HCT116 (cell line): Measurements from ENCODE around the gene SESN1. TPM values are rescaled to one million over a fixed set of nuclear protein-coding genes. Genes with fewer than 3 reads are reported as not detected.

Source experiments
- ATAC-seq: fragments of 200-7000 bp; cut with Tn5 transposase; 2 replicates; pipeline ENCODE4 v1.9.1; 2020; ENCODE audit warnings: mild to moderate bottlenecking, moderate library complexity
- BruUV-seq: library from RNA; stranded (reverse); fragments of 400-500 nt; replicated peaks from 2 replicates; lab custom pipeline; 2021; lab: Mats Ljungman, UMichigan
- CTCF ChIA-PET: fragments of 300-600 bp; sonication (Branson Sonifier 250); formaldehyde crosslinking; loops from one replicate; lab custom pipeline; 2021; ENCODE audit warnings: antibody characterized with exemption; lab: Charles Lee
- POLR2A ChIA-PET: fragments of 300-600, 350-600 bp; sonication (Branson Sonifier 250); formaldehyde crosslinking; loops from one replicate; lab custom pipeline; 2021; ENCODE audit warnings: antibody characterized with exemption; lab: Charles Lee
- RAD21 ChIA-PET, 2 experiments: fragments of 300-600 bp; sonication (Branson Sonifier 250); formaldehyde crosslinking; loops; one replicate each; lab custom pipeline; 2023; ENCODE audit warnings: low total read pairs in 2 of 2; ENCODE audit not compliant: uncharacterized antibody in 2 of 2, unreplicated experiment in 2 of 2, low non-redundant PET in 1 of 2; lab: Charles Lee
- DNase-seq: peaks from one replicate; pipeline ENCODE4 v3.0.0-alpha.2; 2010; ENCODE audit warnings: low read depth, low spot score
- H2AFZ ChIP-seq: fragments of 200-600 bp; shearing (Covaris generic), sonication (generic); 2 replicates; pipeline ENCODE4 v1.6.1; 2017; ENCODE audit warnings: low read depth, mixed run types, mixed read lengths, antibody characterized with exemption, low read length; ENCODE audit not compliant: poor library complexity, severe bottlenecking
- H3K27ac ChIP-seq: 2 replicates; pipeline ENCODE4 v1.5.1; 2012; ENCODE audit warnings: low read depth, low read length
- H3K27me3 ChIP-seq: fragments of 200-600 bp; sonication (generic); 2 replicates; pipeline ENCODE4 v1.6.1; 2016; ENCODE audit warnings: mixed run types, low read length, mixed read lengths; ENCODE audit not compliant: insufficient read depth
- H3K36me3 ChIP-seq, 2 experiments: fragments of 200-500 bp in 1 of 2; fragments of 200-600 bp in 1 of 2; sonication (Bioruptor generic) in 1 of 2; sonication (generic) in 1 of 2; 2 replicates each; pipeline versions ENCODE4 v1.5.1 to v1.6.1; 2014 to 2016; ENCODE audit warnings: low read length in 2 of 2, inconsistent platforms in 1 of 2, mixed read lengths in 1 of 2, mixed run types in 1 of 2; ENCODE audit not compliant: insufficient read depth in 2 of 2, control insufficient read depth in 1 of 2
- H3K4me1 ChIP-seq, 2 experiments: fragments of 200-600 bp in 1 of 2; sonication (generic) in 1 of 2; 2 replicates each; pipeline versions ENCODE4 v1.5.1 to v1.6.1; 2012 to 2017; ENCODE audit warnings: low read length in 2 of 2, inconsistent platforms in 1 of 2, mild to moderate bottlenecking in 1 of 2, mixed read lengths in 1 of 2, mixed run types in 1 of 2, moderate library complexity in 1 of 2; ENCODE audit not compliant: insufficient read depth in 2 of 2, control insufficient read depth in 1 of 2
- H3K4me2 ChIP-seq: fragments of 200-600 bp; sonication (generic); 2 replicates; pipeline ENCODE4 v1.6.1; 2017; ENCODE audit warnings: mixed run types, low read length, mixed read lengths
- H3K4me3 ChIP-seq, 2 experiments: fragments of 200-600 bp in 1 of 2; sonication (generic) in 1 of 2; replicated peaks in 1 of 2; 2 replicates each; pipeline ENCODE4 v1.5.1; 2011 to 2016; ENCODE audit warnings: low read length in 2 of 2, control low read depth in 1 of 2, low read depth in 1 of 2, mild to moderate bottlenecking in 1 of 2, mixed read lengths in 1 of 2, mixed run types in 1 of 2
- H3K79me2 ChIP-seq: fragments of 200-600 bp; sonication (generic); 2 replicates; pipeline ENCODE4 v1.6.1; 2017; ENCODE audit warnings: mild to moderate bottlenecking, mixed run types, low read length, moderate library complexity, mixed read lengths; ENCODE audit not compliant: insufficient read depth
- H3K9ac ChIP-seq: fragments of 200-600 bp; sonication (generic); 2 replicates; pipeline ENCODE4 v1.6.1; 2016; ENCODE audit warnings: low read length, mixed read lengths
- H3K9me2 ChIP-seq: fragments of 200-600 bp; sonication (generic), shearing (Covaris generic); 2 replicates; pipeline ENCODE4 v1.6.1; 2017; ENCODE audit warnings: mixed run types, mild to moderate bottlenecking, moderate library complexity; ENCODE audit not compliant: insufficient read depth
- H3K9me3 ChIP-seq, 2 experiments: fragments of 200-500 bp in 1 of 2; fragments of 200-600 bp in 1 of 2; sonication (Bioruptor generic) in 1 of 2; sonication (generic) in 1 of 2; 2 replicates each; pipeline ENCODE4 v1.6.1; 2014 to 2017; ENCODE audit warnings: low read length in 2 of 2, mixed read lengths in 2 of 2, inconsistent platforms in 1 of 2, low read depth in 1 of 2, mild to moderate bottlenecking in 1 of 2, mixed run types in 1 of 2, moderate library complexity in 1 of 2; ENCODE audit not compliant: control insufficient read depth in 1 of 2, insufficient read depth in 1 of 2
- H4K20me1 ChIP-seq: fragments of 200-600 bp; sonication (generic), shearing (Covaris generic); 2 replicates; pipeline ENCODE4 v1.6.1; 2017; ENCODE audit warnings: mixed run types, mild to moderate bottlenecking, moderate library complexity; ENCODE audit not compliant: insufficient read depth
- ELF1 ChIP-seq: IDR thresholded peaks from 2 replicates; pipeline ENCODE4 v1.6.1; 2012; ENCODE audit warnings: low read depth, borderline replicate concordance
- EZH2phosphoT487 ChIP-seq: fragments of 200-600 bp; IDR thresholded peaks from 2 replicates; pipeline ENCODE4 v1.6.1; 2018; ENCODE audit warnings: antibody characterized with exemption, borderline replicate concordance
- RAD21 ChIP-seq: IDR thresholded peaks from 2 replicates; pipeline ENCODE4 v1.6.1; 2012; ENCODE audit warnings: low read depth, mild to moderate bottlenecking
- REST ChIP-seq: IDR thresholded peaks from 2 replicates; pipeline ENCODE4 v1.6.1; 2012; ENCODE audit warnings: low read depth
- TCF7L2 ChIP-seq: IDR thresholded peaks from 2 replicates; pipeline ENCODE4 v1.7.0; 2011; ENCODE audit warnings: borderline replicate concordance, inconsistent platforms; ENCODE audit not compliant: insufficient read depth, insufficient read length; ENCODE audit errors: extremely low read depth
- ZBTB33 ChIP-seq: IDR thresholded peaks from 2 replicates; pipeline ENCODE4 v1.6.1; 2011; ENCODE audit warnings: mild to moderate bottlenecking, low read length, moderate library complexity; ENCODE audit not compliant: insufficient replicate concordance; ENCODE audit errors: extremely low read depth
- intact Hi-C: fragments of 100-400 bp; cut with micrococcal nuclease; formaldehyde crosslinking; loops from 2 replicates; pipeline ENCODE4 v1.10.0; 2022
- total RNA-seq: library from RNA; stranded (reverse); gene quantifications from one replicate; pipeline ENCODE4 v1.2.1, GENCODE V29; 2021; ENCODE audit not compliant: unreplicated experiment
- TF ChIP-seq, protein P1 (sequence below), 3 experiments: fragments of 200-600 bp in 1 of 3; sonication (generic) in 1 of 3; IDR thresholded peaks in 2 of 3; conservative IDR thresholded peaks in 1 of 3; 2 replicates each; pipeline ENCODE4 v1.5.1; 2012 to 2017; ENCODE audit warnings: low read depth in 2 of 3, low read length in 2 of 3, antibody characterized with exemption in 1 of 3, borderline replicate concordance in 1 of 3, control low read depth in 1 of 3, mild to moderate bottlenecking in 1 of 3, mixed read lengths in 1 of 3, mixed run types in 1 of 3, moderate library complexity in 1 of 3; ENCODE audit not compliant: insufficient read depth in 1 of 3

SESN1 gene
- total RNA-seq, 1 experiment from 2014 or later: 9.3 TPM

- CTCF ChIA-PET: no interaction called here
- intact Hi-C loops: no loop called here
- Histone ChIP-seq H3K36me3 (no peaks in the 10 kb centered on the region), H3K9ac (no peak overlapping the region), H2AFZ (no peak overlapping the region), H3K9me2 (no peaks in the 10 kb centered on the region), H3K79me2 (no peaks in the 10 kb centered on the region), H3K9me3 (no peaks in the 10 kb centered on the region), H3K4me1 (no peaks in the 10 kb centered on the region), H4K20me1 (no peaks in the 10 kb centered on the region), H3K27ac (no peak overlapping the region), H3K4me2 (no peak overlapping the region), H3K4me3 (no peak overlapping the region), H3K27me3 (no peaks in the 10 kb centered on the region)
- BruUV-seq: no TSS peak
- RAD21 ChIA-PET: no interaction called here
- DNase-seq (no peak), ATAC-seq (no peak)
- TF ChIP-seq REST (no peak), ZBTB33 (no peak), TCF7L2 (no peak), EZH2phosphoT487 (no peak), ELF1 (no peak), RAD21 (no peak)
- TF ChIP-seq, protein P1, sequence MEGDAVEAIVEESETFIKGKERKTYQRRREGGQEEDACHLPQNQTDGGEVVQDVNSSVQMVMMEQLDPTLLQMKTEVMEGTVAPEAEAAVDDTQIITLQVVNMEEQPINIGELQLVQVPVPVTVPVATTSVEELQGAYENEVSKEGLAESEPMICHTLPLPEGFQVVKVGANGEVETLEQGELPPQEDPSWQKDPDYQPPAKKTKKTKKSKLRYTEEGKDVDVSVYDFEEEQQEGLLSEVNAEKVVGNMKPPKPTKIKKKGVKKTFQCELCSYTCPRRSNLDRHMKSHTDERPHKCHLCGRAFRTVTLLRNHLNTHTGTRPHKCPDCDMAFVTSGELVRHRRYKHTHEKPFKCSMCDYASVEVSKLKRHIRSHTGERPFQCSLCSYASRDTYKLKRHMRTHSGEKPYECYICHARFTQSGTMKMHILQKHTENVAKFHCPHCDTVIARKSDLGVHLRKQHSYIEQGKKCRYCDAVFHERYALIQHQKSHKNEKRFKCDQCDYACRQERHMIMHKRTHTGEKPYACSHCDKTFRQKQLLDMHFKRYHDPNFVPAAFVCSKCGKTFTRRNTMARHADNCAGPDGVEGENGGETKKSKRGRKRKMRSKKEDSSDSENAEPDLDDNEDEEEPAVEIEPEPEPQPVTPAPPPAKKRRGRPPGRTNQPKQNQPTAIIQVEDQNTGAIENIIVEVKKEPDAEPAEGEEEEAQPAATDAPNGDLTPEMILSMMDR (IDR thresholded peaks at IDR 0.05 in 2 of 3, conservative IDR thresholded peaks at IDR 0.05 in 1 of 3; ENCODE audit: borderline replicate concordance in 1 of 3, insufficient read depth in 1 of 3, low read depth in 2 of 3, low read length in 2 of 3): no peak
- POLR2A ChIA-PET: no interaction called here
Measured at GRCh38 chr6:108953681-108954080, 141.0 kb downstream of the SESN1 start.
